ENCODE results near the gene PPP3CA. TPM values are rescaled to one million over a fixed set of nuclear protein-coding genes. Genes with fewer than 3 reads are reported as not detected.

The PPP3CA gene
- total and polyA plus RNA-seq, 7 experiments from 2014 or later = 2.9 to 30.9 (median 16.9) TPM

- no peaks in the 10 kb centered on the region for H3K27me3 ChIP-seq (ENCODE audit: control insufficient read depth in 2 of 2, insufficient read depth in 2 of 2, low read length in 2 of 2)
- H3K4me1 ChIP-seq (ENCODE audit: control insufficient read depth in 2 of 2, insufficient read depth in 2 of 2, low read length in 2 of 2) = no peaks in the 10 kb centered on the region
- ChIA-PET CTCF (no interaction called here), POLR2A (no interaction called here)
- peaks cover 0 to 4% (median 0%) of the 10 kb centered on the region in 7 donors for H3K4me1 Mint-ChIP-seq
- no peak for DNase-seq
- H3K27ac ChIP-seq (ENCODE audit: low read depth, low read length) = no peak overlapping the region
- no peaks in the 10 kb centered on the region for H3K27me3 Mint-ChIP-seq
- H3K36me3 ChIP-seq (ENCODE audit: control insufficient read depth in 2 of 3, insufficient read depth in 3 of 3, low read length in 3 of 3) = peaks cover 0 to 3% (median 0%) of the 10 kb centered on the region in 3 experiments
- H3K27ac Mint-ChIP-seq = no peak overlapping the region
- no peaks in the 10 kb centered on the region for H3K9me3 ChIP-seq (ENCODE audit: control insufficient read depth in 2 of 3, low read length in 3 of 3)
- no peak for ATAC-seq
- no peak overlapping the region for H3K4me3 ChIP-seq (ENCODE audit: low read length)
- no peaks in the 10 kb centered on the region for H3K9me3 Mint-ChIP-seq
- H3K4me3 Mint-ChIP-seq = no peak overlapping the region
- H3K36me3 Mint-ChIP-seq = peaks cover 0 to 32% (median 2%) of the 10 kb centered on the region in 5 donors
- intact Hi-C loops (cut with micrococcal nuclease) = no loop called here
Observed at GRCh38 chr4:101068115-101068514, 279.2 kb downstream of the PPP3CA start.

- Histone ChIP-seq H3K4me1 (ENCODE audit: control insufficient read depth in 2 of 2, insufficient read depth in 2 of 2, low read length in 2 of 2) (no peaks in the 10 kb centered on the region), H3K4me3 (ENCODE audit: low read length) (no peak overlapping the region), H3K27ac (ENCODE audit: low read depth, low read length) (no peak overlapping the region), H3K36me3 (ENCODE audit: control insufficient read depth in 2 of 3, insufficient read depth in 3 of 3, low read length in 3 of 3) (peaks cover 0 to 3% (median 0%) of the 10 kb centered on the region in 3 experiments), H3K9me3 (ENCODE audit: control insufficient read depth in 2 of 3, low read length in 3 of 3) (no peaks in the 10 kb centered on the region), H3K27me3 (ENCODE audit: control insufficient read depth in 2 of 2, insufficient read depth in 2 of 2, low read length in 2 of 2) (no peaks in the 10 kb centered on the region)
- Mint-ChIP-seq H3K36me3 (peaks cover 0 to 36% (median 5%) of the 10 kb centered on the region in 5 donors), H3K9me3 (no peaks in the 10 kb centered on the region), H3K4me3 (no peak overlapping the region), H3K27ac (no peak overlapping the region), H3K4me1 (peaks cover 0 to 4% (median 0%) of the 10 kb centered on the region in 7 donors), H3K27me3 (no peaks in the 10 kb centered on the region)
- intact Hi-C loops (cut with micrococcal nuclease) = no loop called here
- DNase-seq (no peak), ATAC-seq (no peak)
- POLR2A ChIA-PET = no interaction called here
- CTCF ChIA-PET = no interaction called here
Observed at GRCh38 chr4:101067383-101067782, 279.9 kb downstream of the PPP3CA start.

- Histone ChIP-seq H3K4me3 (ENCODE audit: low read length) (no peak overlapping the region), H3K27me3 (ENCODE audit: control insufficient read depth in 2 of 2, insufficient read depth in 2 of 2, low read length in 2 of 2) (no peaks in the 10 kb centered on the region), H3K36me3 (ENCODE audit: control insufficient read depth in 2 of 3, insufficient read depth in 3 of 3, low read length in 3 of 3) (peaks cover 0 to 3% (median 0%) of the 10 kb centered on the region in 3 experiments), H3K9me3 (ENCODE audit: control insufficient read depth in 2 of 3, low read length in 3 of 3) (no peaks in the 10 kb centered on the region), H3K27ac (ENCODE audit: low read depth, low read length) (no peak overlapping the region), H3K4me1 (ENCODE audit: control insufficient read depth in 2 of 2, insufficient read depth in 2 of 2, low read length in 2 of 2) (no peaks in the 10 kb centered on the region)
- ChIA-PET POLR2A (no interaction called here), CTCF (no interaction called here)
- H3K4me1 Mint-ChIP-seq = peaks cover 0 to 4% (median 0%) of the 10 kb centered on the region in 7 donors
- H3K27ac Mint-ChIP-seq = no peak overlapping the region
- no peaks in the 10 kb centered on the region for H3K9me3 Mint-ChIP-seq
- intact Hi-C loops (cut with micrococcal nuclease) = no loop called here
- peaks cover 0 to 39% (median 7%) of the 10 kb centered on the region in 5 donors for H3K36me3 Mint-ChIP-seq
- no peak for ATAC-seq
- DNase-seq = no peak
- no peaks in the 10 kb centered on the region for H3K27me3 Mint-ChIP-seq
- H3K4me3 Mint-ChIP-seq = no peak overlapping the region
Observed at GRCh38 chr4:101066626-101067170, 280.6 kb downstream of the PPP3CA start.

GRCh38 chr4:101065935-101066485 lies 281.3 kb downstream of the PPP3CA start:
- no peaks in the 10 kb centered on the region for H3K27me3 Mint-ChIP-seq
- peaks cover 0 to 35% (median 7%) of the 10 kb centered on the region in 5 donors for H3K36me3 Mint-ChIP-seq
- intact Hi-C loops (cut with micrococcal nuclease) = no loop called here
- H3K27ac Mint-ChIP-seq = no peak overlapping the region
- no peak overlapping the region for H3K4me3 Mint-ChIP-seq
- DNase-seq = no peak
- ATAC-seq = no peak
- Histone ChIP-seq H3K27ac (ENCODE audit: low read depth, low read length) (no peak overlapping the region), H3K4me1 (ENCODE audit: control insufficient read depth in 2 of 2, insufficient read depth in 2 of 2, low read length in 2 of 2) (no peaks in the 10 kb centered on the region), H3K9me3 (ENCODE audit: control insufficient read depth in 2 of 3, low read length in 3 of 3) (no peaks in the 10 kb centered on the region), H3K27me3 (ENCODE audit: control insufficient read depth in 2 of 2, insufficient read depth in 2 of 2, low read length in 2 of 2) (no peaks in the 10 kb centered on the region), H3K36me3 (ENCODE audit: control insufficient read depth in 2 of 3, insufficient read depth in 3 of 3, low read length in 3 of 3) (peaks cover 0 to 3% (median 0%) of the 10 kb centered on the region in 3 experiments), H3K4me3 (ENCODE audit: low read length) (no peak overlapping the region)
- ChIA-PET POLR2A (no interaction called here), CTCF (no interaction called here)
- peaks cover 0 to 4% (median 0%) of the 10 kb centered on the region in 7 donors for H3K4me1 Mint-ChIP-seq
- no peaks in the 10 kb centered on the region for H3K9me3 Mint-ChIP-seq

GRCh38 chr4:101065346-101065745 lies 282.0 kb downstream of the PPP3CA start:
- ATAC-seq (no peak), DNase-seq (no peak)
- Mint-ChIP-seq H3K36me3 (peaks cover 0 to 37% (median 7%) of the 10 kb centered on the region in 5 donors), H3K9me3 (no peaks in the 10 kb centered on the region), H3K27ac (no peak overlapping the region), H3K4me3 (no peak overlapping the region), H3K4me1 (peaks cover 0 to 4% (median 0%) of the 10 kb centered on the region in 7 donors), H3K27me3 (no peaks in the 10 kb centered on the region)
- peaks cover 0 to 3% (median 0%) of the 10 kb centered on the region in 3 experiments for H3K36me3 ChIP-seq (ENCODE audit: control insufficient read depth in 2 of 3, insufficient read depth in 3 of 3, low read length in 3 of 3)
- H3K4me1 ChIP-seq (ENCODE audit: control insufficient read depth in 2 of 2, insufficient read depth in 2 of 2, low read length in 2 of 2) = no peaks in the 10 kb centered on the region
- intact Hi-C loops (cut with micrococcal nuclease) = no loop called here
- no peak overlapping the region for H3K4me3 ChIP-seq (ENCODE audit: low read length)
- no peak overlapping the region for H3K27ac ChIP-seq (ENCODE audit: low read depth, low read length)
- CTCF ChIA-PET = no interaction called here
- no peaks in the 10 kb centered on the region for H3K27me3 ChIP-seq (ENCODE audit: control insufficient read depth in 2 of 2, insufficient read depth in 2 of 2, low read length in 2 of 2)
- POLR2A ChIA-PET = no interaction called here
- H3K9me3 ChIP-seq (ENCODE audit: control insufficient read depth in 2 of 3, low read length in 3 of 3) = no peaks in the 10 kb centered on the region

- H3K4me1 ChIP-seq (ENCODE audit: control insufficient read depth in 2 of 2, insufficient read depth in 2 of 2, low read length in 2 of 2) = no peaks in the 10 kb centered on the region
- no peak overlapping the region for H3K4me3 ChIP-seq (ENCODE audit: low read length)
- no peaks in the 10 kb centered on the region for H3K27me3 Mint-ChIP-seq
- H3K4me3 Mint-ChIP-seq = no peak overlapping the region
- no peak overlapping the region for H3K27ac ChIP-seq (ENCODE audit: low read depth, low read length)
- H3K36me3 Mint-ChIP-seq = peaks cover 0 to 36% (median 9%) of the 10 kb centered on the region in 5 donors
- H3K9me3 ChIP-seq (ENCODE audit: control insufficient read depth in 2 of 3, low read length in 3 of 3) = no peaks in the 10 kb centered on the region
- no peak for ATAC-seq
- no peaks in the 10 kb centered on the region for H3K36me3 ChIP-seq (ENCODE audit: control insufficient read depth in 2 of 3, insufficient read depth in 3 of 3, low read length in 3 of 3)
- ChIA-PET CTCF (no interaction called here), POLR2A (no interaction called here)
- no peaks in the 10 kb centered on the region for H3K27me3 ChIP-seq (ENCODE audit: control insufficient read depth in 2 of 2, insufficient read depth in 2 of 2, low read length in 2 of 2)
- DNase-seq = no peak
- no peaks in the 10 kb centered on the region for H3K9me3 Mint-ChIP-seq
- intact Hi-C loops (cut with micrococcal nuclease) = no loop called here
- H3K27ac Mint-ChIP-seq = no peak overlapping the region
- peaks cover 0 to 4% (median 0%) of the 10 kb centered on the region in 7 donors for H3K4me1 Mint-ChIP-seq
Observed at GRCh38 chr4:101064541-101065180, 282.7 kb downstream of the PPP3CA start.

GRCh38 chr4:101055392-101055791 lies 291.9 kb downstream of the PPP3CA start:
- DNase-seq (no peak), ATAC-seq (no peak)
- Histone ChIP-seq H3K9me3 (ENCODE audit: control insufficient read depth in 2 of 3, low read length in 3 of 3) (no peaks in the 10 kb centered on the region), H3K27ac (ENCODE audit: low read depth, low read length) (no peak overlapping the region), H3K36me3 (ENCODE audit: control insufficient read depth in 2 of 3, insufficient read depth in 3 of 3, low read length in 3 of 3) (no peaks in the 10 kb centered on the region), H3K4me1 (ENCODE audit: control insufficient read depth in 2 of 2, insufficient read depth in 2 of 2, low read length in 2 of 2) (no peaks in the 10 kb centered on the region), H3K27me3 (ENCODE audit: control insufficient read depth in 2 of 2, insufficient read depth in 2 of 2, low read length in 2 of 2) (no peaks in the 10 kb centered on the region), H3K4me3 (ENCODE audit: low read length) (no peak overlapping the region)
- peaks cover 0 to 3% (median 0%) of the 10 kb centered on the region in 7 donors for H3K4me1 Mint-ChIP-seq
- no peak overlapping the region for H3K27ac Mint-ChIP-seq
- no peak overlapping the region for H3K4me3 Mint-ChIP-seq
- peaks cover 0 to 26% (median 11%) of the 10 kb centered on the region in 5 donors for H3K36me3 Mint-ChIP-seq
- H3K9me3 Mint-ChIP-seq = no peaks in the 10 kb centered on the region
- ChIA-PET POLR2A (no interaction called here), CTCF (no interaction called here)
- intact Hi-C loops (cut with micrococcal nuclease) = loop anchor here in 1 of 2 donors (5.0 kb wide), 1 partner anchor 33 kb away; no protein-coding TSS in a partner anchor
- H3K27me3 Mint-ChIP-seq = no peaks in the 10 kb centered on the region

Measured in naive thymus-derived CD4-positive, alpha-beta T cell (primary cell).